Measurements from ENCODE around the gene FARS2.

Gene FARS2

DNA sequence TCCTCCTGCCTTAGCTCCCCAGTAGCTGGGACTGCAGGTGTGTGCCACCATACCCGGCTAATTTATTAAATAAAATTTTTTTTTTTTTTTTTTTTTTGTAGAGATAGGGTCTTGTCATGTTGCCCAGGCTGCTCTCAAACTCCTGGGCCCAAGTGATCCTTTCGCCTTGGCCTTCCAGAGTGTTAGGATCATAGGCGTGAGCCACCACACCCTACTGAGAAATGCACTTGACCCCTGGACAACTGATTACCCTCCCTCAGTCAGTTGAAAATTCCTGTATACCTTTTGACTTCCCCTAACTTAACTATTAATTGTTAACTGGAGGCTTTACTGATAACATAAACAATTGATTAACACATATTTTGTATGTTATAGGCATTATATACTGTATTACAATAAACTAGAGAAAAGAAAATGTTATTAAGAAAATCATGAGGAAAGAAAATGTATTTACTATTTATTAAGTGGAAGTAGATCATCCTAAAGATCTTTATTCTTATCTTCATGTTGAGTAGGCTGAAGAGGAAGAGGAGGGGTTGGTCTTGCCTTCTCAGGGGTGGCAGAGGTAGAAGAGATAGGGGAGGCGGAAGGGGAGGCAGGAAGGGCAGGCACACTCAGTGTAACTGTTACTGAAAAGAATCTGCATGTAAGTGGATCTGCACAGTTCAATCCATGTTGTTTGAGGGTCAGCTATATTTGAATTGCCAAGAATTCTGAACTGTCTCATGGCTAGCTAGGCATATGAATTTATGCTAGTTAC is 104.3 kb downstream of the FARS2 start:
- DNase-seq (ENCODE audit: extremely low read depth in 1 of 2, low read depth in 1 of 2), result no peak

DNA sequence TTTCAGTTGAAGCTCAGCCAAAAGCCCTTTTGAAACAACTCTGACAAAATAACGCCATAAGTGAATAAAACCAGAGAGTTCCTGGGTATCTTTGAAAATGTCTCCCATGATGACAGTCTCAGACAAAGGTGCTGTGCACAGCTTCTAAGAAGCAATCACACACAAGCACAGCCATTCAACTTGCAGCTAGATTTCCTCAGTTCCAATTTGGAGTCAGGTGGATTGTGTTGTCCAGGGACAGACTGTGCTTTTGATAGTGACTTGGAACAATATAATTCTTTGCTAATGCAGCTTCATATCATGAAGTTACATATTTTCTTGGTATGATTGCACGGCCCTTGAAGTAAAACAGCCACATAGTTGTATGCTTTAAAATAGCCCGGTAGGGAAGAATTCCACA is 105.6 kb downstream of the FARS2 start:
- no peak for DNase-seq (ENCODE audit: extremely low read depth in 1 of 2, low read depth in 1 of 2)

DNA sequence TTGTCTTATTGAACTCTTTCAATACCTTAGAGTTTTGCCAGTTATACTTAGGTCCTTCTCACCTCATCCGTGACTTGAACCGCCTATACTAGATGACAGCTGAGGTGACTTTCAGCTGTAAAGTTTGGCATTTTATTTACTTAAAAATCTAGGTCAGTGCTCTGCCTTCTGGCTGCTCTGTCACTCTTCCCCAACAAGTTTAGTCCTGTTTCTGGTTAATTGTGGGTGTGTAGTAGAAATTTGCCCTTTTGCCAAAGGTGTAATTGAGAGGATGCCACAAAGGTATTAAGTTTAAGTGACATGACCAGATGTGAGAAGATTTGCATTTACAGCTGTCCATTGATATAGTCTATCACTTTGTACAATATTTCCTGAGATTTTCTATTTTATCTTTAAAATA is 106.2 kb downstream of the FARS2 start:
- no peak for DNase-seq (ENCODE audit: extremely low read depth in 1 of 2, low read depth in 1 of 2)

DNA sequence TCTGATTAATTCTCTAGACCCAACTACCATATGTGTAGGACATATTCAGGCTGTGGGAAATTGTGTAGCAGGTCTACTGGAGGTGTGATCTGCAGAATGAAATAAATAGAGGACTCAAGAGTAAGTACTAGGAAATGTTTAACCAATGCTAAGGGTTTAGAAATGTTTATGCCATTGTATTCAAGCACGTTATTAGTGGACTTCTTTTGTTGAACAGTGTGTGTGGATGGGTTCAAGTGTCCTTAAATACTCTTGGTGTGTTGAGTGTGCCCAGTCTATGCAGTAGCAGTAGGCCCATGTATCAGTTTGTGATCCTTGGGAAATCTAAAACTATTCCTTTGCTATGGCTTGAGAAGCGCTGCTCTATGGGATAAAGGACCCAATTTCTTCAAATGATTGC is 112.1 kb downstream of the FARS2 start:
- no peak for DNase-seq (ENCODE audit: extremely low read depth in 1 of 2, low read depth in 1 of 2)

DNA sequence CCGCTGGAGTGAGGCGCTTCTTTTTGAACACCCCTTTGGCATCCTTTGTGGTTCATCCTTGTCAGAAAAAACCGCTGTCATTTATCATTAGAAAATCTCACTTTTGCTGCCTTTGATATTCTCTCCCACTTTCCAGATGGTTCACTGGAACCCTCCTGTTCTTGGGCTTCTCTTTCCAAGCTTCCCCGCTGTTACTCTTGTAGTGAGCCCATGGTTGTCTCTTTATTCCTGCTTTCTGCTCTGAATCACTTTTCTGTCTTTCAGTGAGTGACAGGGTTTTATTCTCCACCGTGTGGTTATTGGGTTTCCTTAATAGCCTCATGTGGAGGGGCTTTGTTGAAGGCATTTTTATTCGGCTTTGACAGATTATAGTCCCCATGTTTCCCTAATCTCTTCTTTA is 117.0 kb downstream of the FARS2 start:
- no peak for DNase-seq (ENCODE audit: extremely low read depth in 1 of 2, low read depth in 1 of 2)

DNA sequence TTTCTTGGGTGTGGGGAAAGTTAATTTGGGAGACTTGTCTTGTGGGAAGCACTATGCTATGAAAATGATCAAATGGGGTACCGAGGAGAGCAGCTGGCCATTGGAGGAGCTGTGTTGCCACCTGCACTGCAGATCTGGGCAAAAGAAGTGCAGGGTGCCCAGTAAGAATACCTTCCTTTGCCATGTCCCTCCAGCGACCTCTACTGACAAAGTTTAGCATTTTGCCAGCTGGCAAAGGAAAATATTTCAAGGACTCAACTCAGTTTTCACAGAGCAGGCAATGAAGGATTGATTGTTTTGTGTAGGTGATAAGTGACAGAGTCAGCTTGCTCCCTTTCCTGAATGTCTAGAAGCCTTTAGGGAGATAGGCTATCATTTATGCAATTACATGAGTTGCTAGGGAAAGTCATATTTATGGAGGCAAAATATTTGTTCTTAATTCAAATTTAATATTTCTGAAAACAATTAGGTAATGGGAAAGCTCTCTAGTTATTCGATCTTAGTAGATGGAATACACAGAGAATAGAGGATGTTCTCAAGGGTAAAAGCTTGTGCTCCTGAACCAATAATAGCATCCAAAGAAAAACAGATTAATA is 118.4 kb downstream of the FARS2 start:
- no peak for DNase-seq (ENCODE audit: extremely low read depth in 1 of 2, low read depth in 1 of 2)

DNA sequence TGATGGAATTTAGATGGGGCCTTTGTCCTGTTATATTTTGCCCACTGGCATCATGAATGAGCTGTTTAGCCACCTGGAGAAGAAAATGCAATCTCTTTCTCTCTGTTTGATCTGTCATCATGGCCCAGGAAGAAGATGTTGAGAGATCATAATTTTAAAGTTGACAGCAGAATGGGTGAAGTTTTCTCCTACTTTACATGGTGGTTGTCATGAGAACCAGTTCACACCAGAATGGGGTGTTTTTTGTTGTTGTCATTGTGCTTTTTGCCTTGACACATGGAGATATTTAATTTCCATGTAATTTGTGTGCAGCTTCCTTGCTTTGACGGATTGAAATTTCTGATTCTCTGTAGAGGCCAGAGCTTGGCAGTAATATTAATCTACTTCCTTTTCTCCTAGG is 122.5 kb downstream of the FARS2 start:
- no peak for DNase-seq (ENCODE audit: extremely low read depth in 1 of 2, low read depth in 1 of 2)

DNA sequence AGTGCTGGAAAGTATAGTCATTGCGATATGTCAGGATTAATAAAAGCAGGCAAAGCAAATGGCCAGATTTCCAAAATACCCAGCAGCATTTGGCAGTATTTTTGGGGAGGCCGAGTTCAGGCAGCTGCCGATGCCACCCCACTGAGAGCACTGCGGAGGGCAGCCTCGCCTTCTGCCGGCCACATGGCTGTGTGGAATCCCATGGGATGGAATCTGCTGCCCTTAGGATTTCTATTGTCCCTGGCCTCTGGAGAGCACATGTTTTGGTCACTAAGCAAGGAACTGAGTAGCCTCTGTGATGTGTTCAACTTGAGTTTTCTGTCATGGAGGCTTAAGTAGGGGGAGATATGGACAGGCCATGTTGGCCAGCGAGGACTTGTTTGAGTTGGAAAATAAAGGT is 123.0 kb downstream of the FARS2 start:
- DNase-seq (ENCODE audit: extremely low read depth in 1 of 2, low read depth in 1 of 2), result no peak

DNA sequence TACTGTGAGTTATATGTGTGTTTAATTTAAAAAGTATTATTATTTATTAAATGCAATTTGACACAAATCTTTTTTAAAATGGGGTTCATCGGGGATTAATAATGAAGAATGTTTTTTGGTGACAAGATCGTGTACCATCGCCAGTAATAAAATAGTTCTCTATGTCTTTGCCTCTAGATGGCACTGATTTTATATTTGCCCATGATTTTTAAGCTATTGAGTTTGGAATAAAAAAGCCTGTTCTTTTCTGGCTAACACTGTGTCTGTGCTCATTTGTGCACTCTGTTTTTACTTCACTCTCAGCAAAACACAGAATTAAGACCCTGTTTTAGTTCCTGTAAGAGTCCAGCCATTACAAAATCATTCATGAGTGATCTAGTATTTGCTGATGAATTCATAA is 127.0 kb downstream of the FARS2 start:
- DNase-seq (ENCODE audit: extremely low read depth in 1 of 2, low read depth in 1 of 2), result no peak

DNA sequence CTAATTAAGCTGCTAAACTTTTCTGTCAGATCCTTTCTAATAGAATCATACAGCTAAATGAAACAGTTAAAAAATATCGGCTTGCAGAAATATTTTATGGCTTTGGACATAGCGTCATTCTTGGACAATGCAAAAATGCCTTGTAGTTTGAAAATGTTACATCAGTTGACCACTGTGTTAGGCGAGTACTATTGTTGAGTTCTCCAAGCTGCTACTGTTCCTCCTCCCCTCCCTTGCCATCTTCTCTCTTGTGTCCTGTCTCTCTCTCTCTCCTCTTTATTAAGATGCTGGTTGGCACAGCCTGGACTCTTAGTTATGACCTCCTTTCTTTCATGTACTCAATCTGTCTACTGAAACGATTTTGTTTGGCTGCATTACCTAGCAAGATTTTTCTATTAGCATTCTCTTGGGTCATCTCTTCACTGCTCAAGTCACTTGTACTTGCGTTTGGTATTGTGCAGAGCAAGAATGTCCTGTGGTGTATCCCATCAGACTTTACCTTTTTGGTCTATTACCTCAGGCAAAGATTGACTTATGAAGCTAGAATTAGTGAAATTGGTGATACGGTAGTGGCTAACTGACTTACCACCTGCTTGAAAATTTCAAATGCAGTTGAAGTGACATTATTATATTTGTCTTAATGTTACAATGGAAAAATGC is 127.9 kb downstream of the FARS2 start:
- DNase-seq (ENCODE audit: extremely low read depth in 1 of 2, low read depth in 1 of 2), result no peak

DNA sequence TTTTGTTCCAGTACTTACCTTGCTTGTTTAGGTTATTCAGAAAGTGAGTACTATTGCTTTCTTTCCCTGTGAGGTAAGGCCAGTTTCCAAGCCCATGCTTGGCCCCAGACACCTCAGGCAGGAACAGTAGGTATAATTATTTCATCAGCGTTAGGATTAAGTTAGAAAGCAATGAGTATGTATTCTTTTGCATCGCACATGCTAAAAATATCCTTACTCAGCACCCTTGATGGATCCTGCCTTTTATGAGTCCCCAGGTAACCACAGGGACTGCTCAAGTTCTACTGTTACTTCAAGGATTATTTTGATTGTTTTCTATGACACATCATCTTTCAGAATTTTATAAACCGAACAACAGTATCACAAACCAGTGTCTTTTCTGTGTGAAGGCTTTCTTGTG is 128.9 kb downstream of the FARS2 start:
- no peak for DNase-seq (ENCODE audit: extremely low read depth in 1 of 2, low read depth in 1 of 2)

DNA sequence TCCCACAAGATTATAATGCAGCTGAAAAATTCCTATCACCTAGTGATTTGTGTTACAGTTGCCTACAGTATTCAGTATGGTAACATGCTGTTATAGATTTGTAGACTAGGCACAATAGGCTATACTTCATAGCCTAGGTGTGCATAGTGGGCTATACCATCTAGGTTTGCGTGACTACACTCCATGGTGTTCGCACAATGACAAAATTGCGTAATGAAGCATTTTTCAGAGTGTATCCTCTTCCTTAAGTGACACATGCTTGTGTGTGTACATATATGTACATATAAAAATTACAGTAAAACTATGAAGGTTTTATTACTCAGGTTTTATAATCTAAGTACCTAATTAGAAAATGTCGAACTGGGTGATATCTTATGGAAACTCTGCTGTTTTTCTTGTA is 133.0 kb downstream of the FARS2 start:
- no peak for DNase-seq (ENCODE audit: extremely low read depth in 1 of 2, low read depth in 1 of 2)

DNA sequence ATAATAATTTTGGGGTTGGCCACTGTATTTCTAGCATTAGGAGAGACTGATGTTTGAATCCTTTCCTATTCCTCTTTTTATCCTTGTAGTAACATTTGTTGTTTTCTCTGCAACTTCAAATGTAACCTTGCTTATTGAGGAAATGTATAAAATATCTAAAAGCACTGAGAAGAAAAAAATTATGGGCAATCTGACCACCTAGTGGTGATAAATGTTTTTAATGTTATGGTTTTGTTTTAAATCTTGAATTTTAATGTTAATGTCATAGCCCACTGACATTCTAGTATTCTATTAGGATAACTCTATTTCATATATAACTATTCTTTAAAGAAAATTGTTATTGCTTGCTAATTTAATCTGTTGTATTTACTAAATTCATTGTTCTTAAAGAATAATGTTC is 134.4 kb downstream of the FARS2 start:
- no peak for DNase-seq (ENCODE audit: extremely low read depth in 1 of 2, low read depth in 1 of 2)

DNA sequence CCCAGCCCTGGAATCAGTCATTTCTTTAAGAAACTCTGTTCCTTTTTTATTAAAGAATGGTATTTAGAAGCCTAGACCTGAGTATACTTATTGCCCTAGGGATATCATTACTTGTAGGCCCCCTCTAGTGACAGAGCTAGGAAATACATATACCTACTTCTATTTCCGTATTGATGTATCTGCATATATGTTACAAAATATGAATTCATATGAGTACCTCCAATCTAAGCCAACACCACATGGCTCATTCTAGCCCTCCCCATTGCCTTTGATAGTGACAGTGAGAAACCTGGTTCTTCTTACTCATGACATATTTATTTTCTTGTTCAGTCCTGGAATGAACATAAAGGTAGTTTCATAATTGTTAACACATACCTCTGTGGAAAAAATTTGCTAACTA is 137.2 kb downstream of the FARS2 start:
- DNase-seq (ENCODE audit: extremely low read depth in 1 of 2, low read depth in 1 of 2), result no peak

DNA sequence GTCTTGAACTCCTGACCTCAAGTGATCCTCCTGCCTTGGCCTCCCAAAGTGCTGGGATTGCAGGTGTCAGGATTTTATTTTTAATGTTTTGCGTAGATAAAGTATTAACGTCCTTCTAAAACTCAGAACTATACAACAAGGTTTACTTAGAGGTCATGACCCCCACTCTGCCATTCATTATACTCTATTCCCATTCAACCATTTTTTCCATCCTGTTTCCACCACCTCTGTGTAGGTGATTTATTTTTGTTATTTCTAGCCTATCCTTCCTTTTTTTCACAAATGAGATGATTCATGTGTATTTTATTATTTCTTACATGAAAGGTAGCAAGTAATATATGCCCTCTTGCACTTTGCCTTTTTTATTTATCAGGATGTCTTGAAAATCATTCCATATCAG is 138.1 kb downstream of the FARS2 start:
- DNase-seq (ENCODE audit: extremely low read depth in 1 of 2, low read depth in 1 of 2), result no peak

DNA sequence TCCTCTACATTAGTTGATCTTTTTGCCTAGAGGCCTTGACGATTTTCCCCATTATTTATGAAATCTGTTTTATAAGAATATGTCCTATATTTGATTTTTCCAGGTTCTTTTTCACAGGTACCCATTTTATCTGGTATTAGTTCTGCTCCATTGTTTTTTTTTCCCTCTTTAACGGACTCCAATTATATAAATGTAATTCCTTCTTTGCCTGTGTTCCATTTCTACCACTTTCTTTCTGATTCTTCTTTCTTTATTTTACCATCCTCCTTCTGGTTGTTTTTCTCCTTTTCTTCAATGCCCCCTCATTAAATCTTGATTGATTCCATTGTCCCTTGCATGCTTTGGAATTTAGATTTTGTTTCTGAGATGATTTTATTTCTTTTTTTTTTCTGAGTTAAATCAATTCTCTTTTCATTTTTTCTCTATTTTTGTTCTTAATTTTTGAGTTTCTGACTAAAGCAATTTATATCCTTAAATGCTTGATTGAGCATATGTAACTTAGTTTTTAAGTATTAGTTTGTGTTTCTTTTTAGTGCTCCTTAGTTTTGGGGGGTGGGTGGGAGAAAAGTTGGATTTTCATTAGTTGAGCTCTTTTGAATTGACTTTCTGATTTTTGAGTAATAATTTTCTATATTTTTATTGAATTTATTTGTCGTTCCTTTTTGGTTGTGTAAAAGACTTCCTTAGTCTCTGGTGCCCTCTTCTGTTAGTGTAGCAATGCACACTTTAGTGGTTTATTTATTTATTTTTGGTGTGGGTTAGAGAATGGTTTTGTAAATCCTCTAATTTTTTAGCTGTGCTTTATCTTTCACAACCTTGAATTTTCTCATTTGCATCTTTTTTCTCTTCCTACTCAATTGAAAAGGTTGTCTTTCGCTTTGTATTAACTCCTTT is 140.8 kb downstream of the FARS2 start:
- DNase-seq (ENCODE audit: extremely low read depth in 1 of 2, low read depth in 1 of 2), result no peak

DNA sequence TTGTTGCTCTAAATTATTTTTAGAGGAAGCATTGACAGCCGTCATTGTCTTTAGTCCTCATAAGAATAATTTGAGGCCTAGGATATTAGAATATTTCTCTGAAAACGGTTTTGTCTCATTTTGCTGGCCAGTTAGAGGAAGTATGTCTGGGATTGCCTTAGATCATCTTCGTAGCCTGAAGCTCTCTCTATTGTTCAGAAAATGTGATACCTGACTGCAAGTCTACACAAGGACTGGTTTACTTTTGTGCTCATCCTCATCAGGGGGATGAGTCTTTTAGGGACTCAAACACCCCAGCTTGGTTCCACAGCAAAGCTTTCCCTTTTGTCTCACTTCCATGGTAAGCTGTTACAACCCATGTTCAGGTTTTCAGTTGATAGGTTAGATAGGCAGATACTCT is 141.8 kb downstream of the FARS2 start:
- no peak for DNase-seq (ENCODE audit: extremely low read depth in 1 of 2, low read depth in 1 of 2)

DNA sequence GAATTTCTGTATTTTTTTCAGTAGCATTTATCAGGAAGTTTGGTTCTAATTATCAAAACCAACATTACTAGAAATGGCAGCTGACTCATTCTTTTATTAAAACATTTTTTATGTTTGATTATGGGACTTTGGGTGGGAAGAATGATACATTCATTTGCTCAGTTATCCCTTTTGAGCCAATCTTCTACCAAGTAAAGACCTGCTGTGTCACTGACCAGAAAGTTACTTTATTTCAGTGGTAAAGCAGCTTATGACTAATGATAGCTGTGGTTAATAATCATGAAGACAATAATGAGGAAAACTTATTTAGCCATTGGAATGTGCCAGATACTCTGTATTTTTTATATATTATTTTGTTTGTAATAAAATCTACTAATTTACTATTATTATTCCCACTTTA is 142.3 kb downstream of the FARS2 start:
- DNase-seq (ENCODE audit: extremely low read depth in 1 of 2, low read depth in 1 of 2), result no peak

DNA sequence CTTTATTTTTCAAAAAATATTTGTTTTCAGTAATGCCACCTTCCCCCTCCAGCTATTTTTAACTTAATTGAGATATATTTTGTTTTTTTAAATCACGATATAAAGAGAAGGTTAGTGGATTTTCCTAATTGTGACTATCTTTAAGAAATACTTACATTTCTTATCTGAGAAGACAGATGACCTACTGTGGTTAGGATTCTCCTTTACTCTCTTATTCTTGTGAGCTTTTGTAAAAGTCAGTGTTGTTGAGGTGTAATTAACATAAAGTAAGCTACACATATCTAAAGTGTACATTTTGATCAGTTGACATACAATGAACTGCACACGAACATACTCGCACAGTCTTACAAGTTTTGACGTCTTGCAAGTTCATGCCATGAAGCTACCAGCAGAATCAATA is 144.7 kb downstream of the FARS2 start:
- no peak for DNase-seq (ENCODE audit: extremely low read depth in 1 of 2, low read depth in 1 of 2)

DNA sequence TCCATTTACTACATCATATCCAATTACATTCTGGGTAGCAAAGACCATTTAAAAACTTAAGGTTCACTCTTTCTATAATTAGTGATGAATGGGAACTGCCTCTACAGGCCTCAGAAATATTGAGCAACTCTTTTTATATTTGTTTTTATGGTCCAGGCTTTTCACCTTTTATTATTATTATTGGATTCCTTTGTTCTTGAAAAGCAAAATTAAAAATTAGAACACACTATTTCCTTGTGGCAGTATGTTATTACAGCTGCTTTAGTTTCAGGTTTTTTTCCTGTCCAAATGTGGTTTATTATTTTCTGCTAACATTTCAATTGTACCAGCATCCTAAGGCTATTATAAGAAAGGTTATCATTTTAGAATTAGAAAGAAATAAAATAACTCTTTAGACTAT is 150.1 kb downstream of the FARS2 start:
- no peak for DNase-seq (ENCODE audit: extremely low read depth in 1 of 2, low read depth in 1 of 2)

DNA sequence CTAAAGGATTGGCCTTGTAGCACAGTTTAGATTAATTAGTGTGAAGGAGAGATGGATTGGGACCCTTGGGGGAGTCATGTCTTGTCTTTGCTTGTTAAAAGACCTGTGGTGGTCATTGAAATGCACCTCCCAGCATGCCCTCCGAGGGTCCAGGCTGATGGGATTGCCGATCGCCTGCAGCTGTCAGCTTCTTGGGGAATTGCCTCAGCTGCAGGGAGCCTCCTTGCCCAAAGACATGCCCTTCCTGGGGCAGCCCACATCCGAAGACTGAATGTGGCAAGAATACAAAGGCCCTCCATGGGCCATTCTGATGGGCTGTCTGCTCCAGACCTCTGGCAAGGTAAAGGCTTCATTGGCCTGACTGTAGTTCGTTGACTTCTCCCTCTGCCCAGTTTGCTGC is 150.7 kb downstream of the FARS2 start:
- DNase-seq (ENCODE audit: extremely low read depth in 1 of 2, low read depth in 1 of 2), result no peak

Data from activated CD8-positive, alpha-beta memory T cell treated with anti-CD3 and anti-CD28 coated beads for 1 hour (primary cell).